GM19239 (cell line): ENCODE data around the gene CISTR.

Experiments used
- DNase-seq: peaks from one replicate; pipeline ENCODE4 v3.0.0; 2011; ENCODE audit warnings: low spot score; ENCODE audit not compliant: insufficient read length
- FAIRE-seq: peaks from 2 replicates; lab custom pipeline; 2011; peaks lifted over from hg19 to GRCh38; lab: Jason Lieb, UNC

CISTR gene

DNA sequence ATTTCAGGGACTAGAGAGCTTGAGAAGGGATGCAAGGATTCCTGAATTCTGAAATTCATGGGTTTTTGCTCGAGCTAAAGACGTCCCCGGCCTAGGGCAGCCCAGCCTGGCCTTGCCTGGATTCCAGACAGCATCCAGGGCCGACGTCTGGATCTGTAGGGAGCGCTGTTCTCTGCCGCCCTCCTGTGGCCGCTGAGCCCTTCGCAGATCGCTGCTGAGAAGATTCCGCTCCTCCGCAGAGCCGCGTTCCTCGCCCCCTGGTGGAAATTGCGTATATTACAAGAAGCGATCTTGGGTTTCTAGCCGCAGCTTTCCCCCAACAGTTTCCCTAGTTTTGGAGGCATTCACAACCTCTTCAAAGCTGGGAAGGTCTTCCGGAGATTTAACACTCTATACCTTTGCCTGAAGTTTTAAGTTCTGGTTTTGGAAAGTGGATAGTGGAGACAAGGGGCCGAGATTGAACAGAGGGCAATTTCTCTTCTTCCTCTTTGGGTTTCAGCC is 5.1 kb downstream of the CISTR start:
- FAIRE-seq (peak; percentile 96), DNase-seq (peak; percentile 69)

DNA sequence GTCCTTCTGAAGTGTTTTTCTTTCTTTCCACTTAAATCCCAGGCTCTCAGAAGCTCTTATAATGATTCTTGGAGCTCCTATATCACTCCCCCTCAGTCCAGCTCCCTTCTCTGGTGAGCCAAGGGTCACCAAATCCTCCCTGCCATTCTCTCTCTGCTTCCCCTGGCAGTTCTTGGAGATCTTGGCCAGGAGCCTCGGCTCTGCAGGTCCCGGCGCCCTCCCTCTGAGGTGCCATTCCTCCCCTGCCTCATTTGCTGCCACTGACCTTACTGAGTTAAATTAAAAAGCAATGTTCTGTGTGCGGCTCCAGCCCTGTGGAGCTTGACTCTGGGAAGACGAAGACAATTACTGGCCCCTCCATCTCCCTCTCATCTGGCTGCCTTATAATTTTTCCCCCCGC is 7.0 kb downstream of the CISTR start:
- DNase-seq (no peak), FAIRE-seq (no peak)

DNA sequence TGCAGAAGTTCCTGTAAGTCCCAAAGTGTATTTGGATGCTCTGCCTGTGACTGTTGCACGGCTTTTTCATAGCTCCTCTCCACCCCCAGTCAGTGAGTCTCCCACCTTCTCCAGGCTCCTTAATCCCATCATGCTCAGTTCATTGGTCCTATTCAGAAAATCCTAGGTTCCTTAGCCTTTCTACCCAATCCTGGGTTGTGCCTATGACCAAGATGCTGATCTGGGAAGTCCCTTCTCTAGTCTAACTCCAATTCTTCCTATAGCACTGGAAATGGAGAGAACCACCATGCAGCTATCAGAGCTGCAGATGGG is 7.7 kb downstream of the CISTR start:
- no peak for DNase-seq
- FAIRE-seq, result no peak

GRCh38 chr12:53743266-53744129 is 8.3 kb downstream of the CISTR start:
- peak; percentile 97 for FAIRE-seq
- peak; percentile 67 for DNase-seq

DNA sequence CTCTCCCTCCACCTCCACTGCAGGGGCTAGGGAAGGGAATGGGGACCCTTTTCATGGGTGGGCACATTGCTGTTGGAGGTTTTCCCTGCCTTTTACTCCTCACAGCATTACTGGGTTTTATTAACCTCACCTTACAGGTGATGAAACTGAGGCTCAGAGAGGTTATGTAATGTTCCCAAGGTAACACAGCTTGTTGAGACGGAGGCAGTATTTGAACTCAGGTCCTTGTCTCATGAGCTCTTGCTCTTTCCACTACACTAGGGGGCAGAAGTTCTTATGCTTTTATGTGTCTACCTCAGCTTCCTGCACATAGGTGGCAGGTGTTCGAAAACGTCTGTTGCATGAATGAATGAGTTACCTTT is 11.7 kb downstream of the CISTR start:
- DNase-seq, result no peak
- no peak for FAIRE-seq

- DNase-seq (no peak), FAIRE-seq (no peak)
Measured at GRCh38 chr12:53739214-53740129, 12.3 kb downstream of the CISTR start.

DNA sequence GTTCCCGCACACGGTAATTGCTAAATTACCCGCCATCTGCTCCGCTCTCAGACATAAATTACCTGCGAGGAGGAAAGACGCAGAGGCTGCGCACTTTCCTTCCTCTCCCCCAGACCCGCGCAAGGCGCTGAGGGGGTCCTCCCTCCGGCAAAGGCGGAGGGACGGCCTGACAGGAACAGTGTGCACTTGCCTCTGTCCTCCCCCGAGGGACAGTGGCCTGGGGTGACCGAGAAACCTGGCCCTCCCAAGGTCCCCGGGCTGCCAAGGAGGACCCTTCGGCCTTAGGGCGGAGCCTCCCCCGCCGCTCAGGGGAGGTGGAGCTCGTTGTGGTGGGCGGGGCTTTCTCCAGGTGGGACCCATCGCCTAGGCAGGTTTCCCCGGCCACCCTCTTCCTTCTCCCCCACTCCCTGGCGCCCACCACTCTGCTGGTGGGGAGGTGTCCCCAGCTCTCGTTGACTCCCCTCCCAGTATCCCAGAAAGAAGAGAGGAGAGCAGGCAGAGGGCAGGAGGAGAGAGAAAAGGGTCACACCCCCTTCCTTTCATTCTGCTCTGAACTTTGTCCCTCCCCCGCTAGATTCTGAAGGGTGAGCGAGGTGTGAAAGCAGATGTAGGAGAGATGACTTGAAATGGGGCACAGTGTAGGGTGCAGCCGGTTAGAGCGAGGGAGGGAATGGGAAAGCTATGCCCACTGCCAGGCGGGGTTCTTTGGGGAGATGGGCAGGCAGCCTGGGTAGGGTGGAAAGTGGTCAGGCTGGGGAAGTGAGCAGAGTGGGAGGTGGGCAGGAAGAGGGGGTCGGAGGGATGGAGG is 13.2 kb downstream of the CISTR start:
- FAIRE-seq (no peak), DNase-seq (no peak)

- DNase-seq, result no peak
- no peak for FAIRE-seq
Measured at GRCh38 chr12:53737951-53738405, 13.8 kb downstream of the CISTR start.

DNA sequence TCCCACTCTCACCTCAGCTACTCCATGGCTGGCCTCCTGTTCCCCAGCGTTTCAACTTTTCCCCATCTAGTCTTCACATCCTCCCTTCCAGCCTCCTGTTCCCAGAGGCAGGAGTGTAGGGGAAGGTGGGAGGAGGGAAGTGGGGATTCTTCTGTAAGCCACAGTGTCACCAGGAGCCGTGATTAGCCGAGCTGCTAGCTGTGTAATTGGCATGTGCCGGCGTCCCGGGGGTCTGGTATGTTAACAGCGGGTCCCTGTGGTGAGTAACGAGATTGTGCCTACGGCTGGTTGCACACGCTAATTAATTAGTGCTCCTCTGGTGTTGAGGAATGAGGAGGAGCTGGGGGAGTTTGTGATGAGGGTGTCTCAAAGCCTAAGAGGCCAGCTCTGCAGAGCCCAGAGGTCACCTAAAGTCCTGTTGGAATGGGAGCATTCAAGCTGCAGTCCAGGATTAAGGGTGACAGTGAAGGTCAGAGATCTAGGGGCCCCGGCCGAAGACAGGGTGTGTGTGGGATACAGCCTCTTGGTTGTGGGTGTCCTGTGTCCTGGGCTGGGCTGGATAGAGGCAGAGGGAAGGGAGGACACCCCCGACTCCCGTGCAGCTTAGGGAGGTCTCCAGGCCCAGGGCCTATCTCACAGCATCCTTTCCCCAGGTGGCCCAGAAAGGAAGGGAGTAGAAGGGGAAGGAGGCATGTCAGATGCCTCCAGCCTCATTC is 14.5 kb downstream of the CISTR start:
- FAIRE-seq (no peak), DNase-seq (no peak)

GRCh38 chr12:53736592-53736991 is 15.2 kb downstream of the CISTR start:
- FAIRE-seq (no peak), DNase-seq (no peak)

DNA sequence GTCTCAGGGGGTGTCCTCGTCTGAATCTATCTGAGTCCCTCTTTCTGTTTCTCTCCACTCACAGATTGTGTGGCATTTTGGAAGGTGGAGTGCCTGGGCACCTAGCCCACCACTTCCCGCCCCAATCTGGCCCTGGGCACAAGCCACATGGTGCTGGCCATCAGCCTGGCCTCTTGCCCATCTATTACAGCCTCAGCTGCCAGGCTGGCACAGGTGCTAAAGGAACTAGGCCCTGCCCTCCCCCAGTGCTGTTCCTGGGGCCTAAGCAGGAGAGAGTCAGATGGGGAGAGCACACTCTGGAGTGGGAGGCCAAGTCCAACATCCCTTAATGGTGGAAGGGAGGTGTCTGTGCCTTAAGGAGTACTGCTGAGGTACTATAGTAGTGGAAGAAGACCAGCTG is 16.2 kb downstream of the CISTR start:
- DNase-seq, result no peak
- no peak for FAIRE-seq

- no peak for FAIRE-seq
Measured at GRCh38 chr12:53734425-53734824, 17.4 kb downstream of the CISTR start.

DNA sequence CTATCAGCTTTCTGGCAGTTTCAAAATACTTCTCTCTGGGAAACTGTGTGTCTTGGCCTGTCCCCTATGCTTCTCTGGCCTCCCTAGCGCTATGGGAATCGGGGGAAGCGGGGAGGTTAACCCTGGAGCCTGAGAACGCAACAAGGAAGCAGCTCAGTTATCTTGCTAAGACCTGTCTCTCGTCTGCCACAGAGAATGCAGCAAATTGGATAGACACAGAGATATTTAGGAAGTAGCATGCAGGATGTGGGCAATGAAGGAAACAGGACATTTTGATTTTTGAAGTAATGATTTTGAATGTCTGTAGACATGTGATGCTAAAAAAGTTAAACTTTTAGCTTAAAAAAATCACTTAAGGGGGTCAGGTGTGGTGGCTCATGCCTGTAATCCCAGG is 18.0 kb downstream of the CISTR start:
- no peak for FAIRE-seq
- no peak for DNase-seq

More at GRCh38 chr12:53734425-53734824, 17.4 kb downstream of the CISTR start:
- no peak for DNase-seq

GRCh38 chr12:53733051-53733806 is 18.6 kb downstream of the CISTR start:
- DNase-seq (no peak), FAIRE-seq (no peak)

DNA sequence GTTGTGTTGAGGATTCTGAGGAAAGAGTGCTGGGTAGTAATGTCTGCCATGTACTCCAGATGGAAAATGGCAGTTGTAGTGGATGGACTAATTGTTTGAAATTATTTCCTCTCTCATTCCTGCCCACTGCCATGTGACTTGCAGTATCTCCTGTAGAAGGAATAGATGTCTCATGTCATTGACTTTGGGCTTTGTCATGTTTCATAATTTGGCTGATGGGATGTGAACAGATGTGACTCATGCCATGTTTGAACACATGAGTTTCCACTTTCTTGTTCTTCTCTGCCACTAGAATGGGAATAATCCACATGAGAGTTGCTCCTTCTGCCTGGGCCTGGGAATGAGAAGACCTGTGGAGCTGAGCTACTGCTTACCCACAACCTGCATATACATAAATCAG is 22.1 kb downstream of the CISTR start:
- FAIRE-seq, result no peak
- DNase-seq, result no peak

DNA sequence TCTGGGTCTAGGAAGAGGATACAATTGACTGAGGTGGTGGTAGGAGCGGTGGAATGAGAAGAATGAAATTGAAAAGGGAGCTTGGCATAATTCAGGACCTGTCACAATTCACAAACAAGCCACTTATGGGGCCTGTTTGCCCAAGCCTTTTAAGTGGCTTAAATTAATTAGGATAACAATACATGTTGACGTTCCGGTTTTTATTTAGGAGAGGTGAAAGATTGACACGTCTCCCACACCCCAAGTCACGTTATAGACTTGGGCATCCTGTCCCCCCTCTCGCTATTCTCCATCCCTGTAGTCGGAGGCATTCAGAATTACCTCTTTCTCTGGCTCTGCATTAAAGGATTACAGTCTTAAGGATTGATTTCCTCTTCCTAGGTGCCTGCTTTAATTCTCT is 23.6 kb downstream of the CISTR start:
- no peak for DNase-seq
- no peak for FAIRE-seq

DNA sequence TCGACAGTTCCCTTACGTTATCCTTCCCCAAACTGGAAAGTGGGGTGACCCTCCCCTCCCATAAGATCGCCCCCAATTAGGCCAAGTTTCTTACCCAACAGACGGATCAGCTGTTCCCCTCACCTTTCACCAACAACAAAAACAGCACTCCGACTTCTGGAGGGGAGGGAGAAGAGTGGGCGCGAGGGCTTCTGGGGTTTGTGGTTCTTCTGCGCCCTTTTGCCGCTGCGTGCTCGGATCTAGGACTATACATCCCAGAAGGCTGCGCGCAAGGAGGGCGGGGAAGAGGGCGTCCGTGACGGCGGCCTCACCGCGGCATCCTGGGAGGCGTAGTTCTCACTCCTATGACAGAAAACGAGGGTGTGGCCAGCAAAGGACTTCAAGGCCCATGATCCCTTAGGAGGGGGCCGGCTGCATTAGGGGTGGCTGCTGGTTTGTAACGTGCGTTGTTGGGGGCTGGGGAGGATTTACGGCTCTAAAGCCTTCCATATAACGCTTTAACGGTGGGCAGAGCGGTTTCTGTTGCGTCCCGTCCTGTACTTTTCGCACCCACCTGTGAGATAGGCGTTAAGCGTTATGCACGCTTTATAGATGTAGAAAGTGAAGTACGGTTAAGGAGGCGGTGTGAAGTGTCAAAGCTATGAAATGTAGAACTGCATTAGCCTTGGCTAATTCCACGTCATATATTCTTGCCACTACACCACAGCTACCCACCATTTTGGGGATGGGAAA is 24.3 kb downstream of the CISTR start, which contains the start of gene CALCOCO1:
Gene CALCOCO1, minus strand, starts transcription at position 143 of the 732 bp plus-strand sequence. CDS start 2,210 bp downstream, outside the sequence.
- FAIRE-seq (peak; percentile 94), DNase-seq (peak; percentile 94)

DNA sequence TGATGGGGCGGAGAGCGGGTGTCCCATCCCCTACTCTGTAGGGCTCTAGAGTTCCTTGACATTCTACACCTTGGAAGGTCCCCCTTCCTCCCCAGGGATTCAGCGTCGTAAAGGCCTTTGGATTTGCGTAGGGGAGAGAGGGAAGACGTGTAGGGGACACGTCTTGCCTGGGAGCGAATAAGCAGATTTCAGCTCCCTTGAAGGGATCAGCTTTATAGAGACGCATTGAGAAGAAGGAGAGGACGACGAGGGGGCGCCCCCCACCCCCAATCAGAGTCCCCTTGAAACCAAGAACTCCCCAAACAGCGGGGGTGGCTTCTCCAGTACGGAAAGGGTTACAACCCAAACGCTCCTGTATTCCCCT is 24.9 kb downstream of the CISTR start:
- FAIRE-seq (no peak), DNase-seq (no peak)
